ENCODE data around the gene ASB11. TPM values are rescaled to one million over a fixed set of nuclear protein-coding genes. Genes with fewer than 3 reads are reported as not detected.

ASB11 gene
- total RNA-seq, 1 experiment from 2014 or later: not detected

DNA sequence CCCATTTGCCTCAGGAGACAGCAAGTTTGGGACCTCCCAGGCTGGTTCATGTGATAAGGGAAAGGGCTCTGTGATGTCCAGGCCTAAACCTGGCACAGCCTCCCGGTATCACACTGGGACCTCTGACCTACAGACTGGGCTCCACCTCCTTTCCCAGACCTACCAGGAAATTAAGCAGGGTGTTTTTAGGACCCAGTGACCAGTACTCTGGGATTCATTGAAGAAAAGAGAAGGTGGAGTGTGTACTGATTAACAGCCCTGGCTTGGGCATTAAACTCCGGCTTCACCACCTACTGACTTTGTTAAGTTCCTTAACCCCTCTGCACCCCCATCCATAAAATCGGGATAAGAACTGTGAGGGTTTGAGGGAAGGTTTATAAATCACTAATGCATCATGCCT is 74.1 kb downstream of the ASB11 start:
- CTCF ChIA-PET: interaction anchor here (1.7 kb wide), 1 partner anchor 97 kb away, joined by 5 read pairs; no protein-coding TSS in a partner anchor
- no peaks in the 10 kb centered on the region for H3K27me3 Mint-ChIP-seq (ENCODE audit: unreplicated experiment)
- intact Hi-C loops (cut with micrococcal nuclease; ENCODE audit: unreplicated experiment): loop anchor here (5.0 kb wide), 1 partner anchor 1189 kb away; no protein-coding TSS in a partner anchor
- H3K4me3 Mint-ChIP-seq (ENCODE audit: low read depth, unreplicated experiment): no peak overlapping the region
- no peaks in the 10 kb centered on the region for H3K9me3 Mint-ChIP-seq (ENCODE audit: low read depth, unreplicated experiment)
- no peaks in the 10 kb centered on the region for H3K36me3 Mint-ChIP-seq (ENCODE audit: insufficient read depth, unreplicated experiment)
- H3K4me1 Mint-ChIP-seq (ENCODE audit: low read depth, unreplicated experiment): no peaks in the 10 kb centered on the region
- no peak for DNase-seq
- TF ChIP-seq, protein P1, sequence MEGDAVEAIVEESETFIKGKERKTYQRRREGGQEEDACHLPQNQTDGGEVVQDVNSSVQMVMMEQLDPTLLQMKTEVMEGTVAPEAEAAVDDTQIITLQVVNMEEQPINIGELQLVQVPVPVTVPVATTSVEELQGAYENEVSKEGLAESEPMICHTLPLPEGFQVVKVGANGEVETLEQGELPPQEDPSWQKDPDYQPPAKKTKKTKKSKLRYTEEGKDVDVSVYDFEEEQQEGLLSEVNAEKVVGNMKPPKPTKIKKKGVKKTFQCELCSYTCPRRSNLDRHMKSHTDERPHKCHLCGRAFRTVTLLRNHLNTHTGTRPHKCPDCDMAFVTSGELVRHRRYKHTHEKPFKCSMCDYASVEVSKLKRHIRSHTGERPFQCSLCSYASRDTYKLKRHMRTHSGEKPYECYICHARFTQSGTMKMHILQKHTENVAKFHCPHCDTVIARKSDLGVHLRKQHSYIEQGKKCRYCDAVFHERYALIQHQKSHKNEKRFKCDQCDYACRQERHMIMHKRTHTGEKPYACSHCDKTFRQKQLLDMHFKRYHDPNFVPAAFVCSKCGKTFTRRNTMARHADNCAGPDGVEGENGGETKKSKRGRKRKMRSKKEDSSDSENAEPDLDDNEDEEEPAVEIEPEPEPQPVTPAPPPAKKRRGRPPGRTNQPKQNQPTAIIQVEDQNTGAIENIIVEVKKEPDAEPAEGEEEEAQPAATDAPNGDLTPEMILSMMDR (IDR thresholded peaks at IDR 0.05; ENCODE audit: unreplicated experiment): no peak
- no TSS peak for BruUV-seq (replicated peaks)
- no peak overlapping the region for H3K27ac Mint-ChIP-seq (ENCODE audit: unreplicated experiment)

DNA sequence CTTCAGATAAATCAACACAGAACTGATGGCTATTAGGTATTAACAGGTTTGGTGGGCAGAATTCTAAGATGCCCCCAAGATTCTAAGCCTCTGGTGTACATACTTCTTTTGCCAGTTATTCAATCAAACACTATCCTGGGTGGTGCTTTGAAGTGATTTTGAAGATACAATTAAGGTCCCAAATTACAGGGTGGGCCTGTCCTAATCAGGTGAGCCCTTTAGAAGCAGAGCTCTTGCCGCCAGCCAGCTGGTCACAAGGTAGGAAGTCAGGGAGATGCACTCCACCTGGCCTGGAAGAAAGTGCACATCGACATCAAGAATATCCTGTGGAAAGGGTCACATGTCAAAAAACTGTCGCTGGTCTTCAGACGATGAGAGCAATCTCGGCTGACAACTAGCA is 75.0 kb downstream of the ASB11 start:
- intact Hi-C loops (cut with micrococcal nuclease; ENCODE audit: unreplicated experiment): loop anchor here (5.0 kb wide), 1 partner anchor 1188 kb away; no protein-coding TSS in a partner anchor
- Mint-ChIP-seq H3K9me3 (ENCODE audit: low read depth, unreplicated experiment) (no peaks in the 10 kb centered on the region), H3K27ac (ENCODE audit: unreplicated experiment) (no peak overlapping the region), H3K27me3 (ENCODE audit: unreplicated experiment) (no peaks in the 10 kb centered on the region), H3K4me1 (ENCODE audit: low read depth, unreplicated experiment) (no peaks in the 10 kb centered on the region), H3K4me3 (ENCODE audit: low read depth, unreplicated experiment) (no peak overlapping the region), H3K36me3 (ENCODE audit: insufficient read depth, unreplicated experiment) (no peaks in the 10 kb centered on the region)
- CTCF ChIA-PET: interaction anchor here (1.7 kb wide), 1 partner anchor 97 kb away, joined by 5 read pairs; no protein-coding TSS in a partner anchor
- BruUV-seq (replicated peaks): no TSS peak
- DNase-seq: no peak
- TF ChIP-seq, protein P1 (IDR thresholded peaks at IDR 0.05; ENCODE audit: unreplicated experiment): no peak

DNA sequence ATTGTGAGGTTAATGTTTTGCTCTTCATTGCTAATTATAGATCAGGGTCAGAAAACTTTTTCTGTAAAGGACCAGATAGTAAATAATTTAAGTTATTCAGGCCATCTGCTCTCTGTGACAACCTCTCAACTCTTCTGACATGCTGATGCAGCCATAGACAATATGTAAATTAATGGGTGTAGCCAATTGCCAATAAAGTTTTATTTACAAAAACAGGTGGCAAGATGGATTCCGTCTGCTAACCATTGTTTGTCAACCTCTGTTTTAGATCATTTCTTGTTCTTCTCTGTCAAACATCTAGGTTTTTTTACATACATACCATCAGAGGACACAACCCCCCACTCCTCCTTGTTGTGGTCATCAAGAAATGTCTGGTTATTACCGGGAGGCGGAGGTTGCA is 79.3 kb downstream of the ASB11 start:
- H3K4me1 Mint-ChIP-seq (ENCODE audit: low read depth, unreplicated experiment): no peaks in the 10 kb centered on the region
- no peak overlapping the region for H3K4me3 Mint-ChIP-seq (ENCODE audit: low read depth, unreplicated experiment)
- TF ChIP-seq, protein P1 (IDR thresholded peaks at IDR 0.05; ENCODE audit: unreplicated experiment): no peak
- H3K36me3 Mint-ChIP-seq (ENCODE audit: insufficient read depth, unreplicated experiment): no peaks in the 10 kb centered on the region
- H3K9me3 Mint-ChIP-seq (ENCODE audit: low read depth, unreplicated experiment): no peaks in the 10 kb centered on the region
- BruUV-seq (replicated peaks): no TSS peak
- no peak for DNase-seq
- CTCF ChIA-PET: no interaction called here
- H3K27ac Mint-ChIP-seq (ENCODE audit: unreplicated experiment): no peak overlapping the region
- no peaks in the 10 kb centered on the region for H3K27me3 Mint-ChIP-seq (ENCODE audit: unreplicated experiment)
- intact Hi-C loops (cut with micrococcal nuclease; ENCODE audit: unreplicated experiment): no loop called here

DNA sequence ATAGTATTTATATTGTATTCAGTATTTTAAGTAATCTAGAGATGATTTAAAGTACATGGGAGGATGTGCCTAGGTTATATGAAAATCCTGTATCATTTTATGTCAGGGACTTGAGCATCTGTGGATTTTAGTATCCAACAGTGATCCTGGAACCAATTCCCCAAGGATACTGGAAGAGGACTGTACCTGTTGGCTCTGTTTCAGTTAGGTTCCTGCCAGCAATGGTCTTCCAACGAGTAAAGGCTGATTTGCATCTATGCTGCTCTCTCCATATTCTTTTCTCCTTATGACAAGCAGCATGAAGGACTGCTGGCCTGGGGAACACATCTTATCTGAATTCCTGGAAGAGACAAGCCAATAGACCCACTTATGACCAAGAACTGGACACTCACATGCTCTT is 80.4 kb downstream of the ASB11 start:
- H3K36me3 Mint-ChIP-seq (ENCODE audit: insufficient read depth, unreplicated experiment): no peaks in the 10 kb centered on the region
- H3K4me3 Mint-ChIP-seq (ENCODE audit: low read depth, unreplicated experiment): no peak overlapping the region
- CTCF ChIA-PET: no interaction called here
- no TSS peak for BruUV-seq (replicated peaks)
- TF ChIP-seq, protein P1 (IDR thresholded peaks at IDR 0.05; ENCODE audit: unreplicated experiment): no peak
- intact Hi-C loops (cut with micrococcal nuclease; ENCODE audit: unreplicated experiment): no loop called here
- DNase-seq: no peak
- H3K27me3 Mint-ChIP-seq (ENCODE audit: unreplicated experiment): no peaks in the 10 kb centered on the region
- H3K27ac Mint-ChIP-seq (ENCODE audit: unreplicated experiment): no peak overlapping the region
- no peaks in the 10 kb centered on the region for H3K9me3 Mint-ChIP-seq (ENCODE audit: low read depth, unreplicated experiment)
- no peaks in the 10 kb centered on the region for H3K4me1 Mint-ChIP-seq (ENCODE audit: low read depth, unreplicated experiment)

Data from Calu3 (cell line).